CD4-positive, alpha-beta memory T cell (primary cell): ENCODE data around the gene SLC9C2. TPM values are rescaled to one million over a fixed set of nuclear protein-coding genes. Genes with fewer than 3 reads are reported as not detected.

Source experiments
- CTCF ChIA-PET: fragments of 350-600 bp; sonication (Branson Sonifier 250); formaldehyde crosslinking; loops from one replicate; lab custom pipeline; 2021; ENCODE audit warnings: inconsistent platforms; ENCODE audit not compliant: partially characterized antibody; lab: Charles Lee
- POLR2A ChIA-PET: fragments of 350-600 bp; sonication (Branson Sonifier 250); formaldehyde crosslinking; loops from one replicate; lab custom pipeline; 2021; ENCODE audit not compliant: partially characterized antibody; lab: Charles Lee
- DNase-seq, 5 donors: peaks; one replicate each; pipeline versions ENCODE4 v3.0.0 to v3.0.0-alpha.2; 2020 to 2022; ENCODE audit warnings: mixed read lengths in 1 of 5
- H3K27ac ChIP-seq: one replicate; pipeline ENCODE4 v1.7.0; 2013; ENCODE audit warnings: low read depth, low read length
- H3K27me3 ChIP-seq: 2 replicates; pipeline ENCODE4 v1.7.0; 2013; ENCODE audit warnings: mild to moderate bottlenecking, low read length, moderate library complexity; ENCODE audit not compliant: insufficient read depth
- H3K36me3 ChIP-seq: 2 replicates; pipeline ENCODE4 v1.7.0; 2013; ENCODE audit warnings: mild to moderate bottlenecking, low read length, moderate library complexity; ENCODE audit not compliant: insufficient read depth
- H3K4me1 ChIP-seq: 2 replicates; pipeline ENCODE4 v1.7.0; 2013; ENCODE audit warnings: mild to moderate bottlenecking, low read length, moderate library complexity; ENCODE audit not compliant: insufficient read depth
- H3K4me3 ChIP-seq, 2 donors: one replicate each; pipeline ENCODE4 v1.7.0; 2013; ENCODE audit warnings: low read length in 2 of 2, mild to moderate bottlenecking in 1 of 2
- H3K9me3 ChIP-seq, 2 donors: one replicate each; pipeline ENCODE4 v1.7.0; 2013; ENCODE audit warnings: low read length in 2 of 2, control low read depth in 1 of 2; ENCODE audit not compliant: control insufficient read depth in 1 of 2
- H3K27ac Mint-ChIP-seq, 7 donors: one replicate each; pipeline ENCODE4 v1.8.0; 2020 to 2021; ENCODE audit warnings: mixed read lengths in 7 of 7, mild to moderate bottlenecking in 6 of 7, inconsistent platforms in 3 of 7, moderate library complexity in 3 of 7
- H3K27me3 Mint-ChIP-seq, 2 donors: one replicate each; pipeline ENCODE4 v1.8.0; 2020 to 2021; ENCODE audit warnings: mixed read lengths in 2 of 2
- H3K36me3 Mint-ChIP-seq, 2 donors: one replicate each; pipeline ENCODE4 v1.8.0; 2020 to 2021; ENCODE audit warnings: mixed read lengths in 2 of 2, inconsistent platforms in 1 of 2, mild to moderate bottlenecking in 1 of 2
- H3K4me1 Mint-ChIP-seq, 4 donors: one replicate each; pipeline ENCODE4 v1.8.0; 2020 to 2021; ENCODE audit warnings: mixed read lengths in 4 of 4, mild to moderate bottlenecking in 1 of 4
- H3K4me3 Mint-ChIP-seq, 8 donors: one replicate each; pipeline ENCODE4 v1.8.0; 2020 to 2021; ENCODE audit warnings: mixed read lengths in 8 of 8, mild to moderate bottlenecking in 7 of 8, moderate library complexity in 6 of 8, inconsistent platforms in 3 of 8
- H3K9me3 Mint-ChIP-seq, 8 donors: one replicate each; pipeline ENCODE4 v1.8.0; 2020 to 2021; ENCODE audit warnings: mixed read lengths in 8 of 8, mild to moderate bottlenecking in 5 of 8, inconsistent platforms in 3 of 8, moderate library complexity in 1 of 8
- intact Hi-C: fragments of 100-400 bp; cut with micrococcal nuclease; formaldehyde crosslinking; loops from one replicate; pipeline ENCODE4 v1.15.1; 2023
- polyA plus RNA-seq, 2 donors: library from polyadenylated mRNA; unstranded; fragments of 300-500 nt; fragmentation: Illumina TruSeq; gene quantifications; one replicate each; pipeline ENCODE4 v1.2.3, GENCODE V29; 2021
- total RNA-seq, 2 experiments: library from RNA; stranded (reverse); gene quantifications; one replicate each; pipeline ENCODE4 v1.2.3, GENCODE V29; 2021

SLC9C2 gene
- total and polyA plus RNA-seq, 4 experiments from 2014 or later = not detected

DNA sequence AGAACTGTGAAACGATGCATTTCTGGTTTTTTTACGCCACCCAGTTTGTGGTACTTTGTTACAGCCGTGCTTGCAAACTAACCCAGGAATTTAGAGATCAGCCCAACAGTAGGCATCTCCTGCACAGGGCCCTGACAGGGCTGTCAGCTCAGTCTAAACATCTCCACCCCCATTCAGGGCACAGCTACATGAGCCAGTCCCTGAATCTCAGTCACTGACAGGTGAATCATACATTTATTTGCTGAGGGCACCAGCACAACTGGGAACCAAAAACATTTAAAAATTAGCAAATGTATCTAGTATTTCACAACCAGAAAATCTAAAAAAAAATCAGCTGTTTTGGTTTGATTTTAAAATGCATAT is 95.0 kb downstream of the SLC9C2 start:
- no peaks in the 10 kb centered on the region for H3K4me1 Mint-ChIP-seq
- Histone ChIP-seq H3K4me1 (no peaks in the 10 kb centered on the region), H3K4me3 (no peak overlapping the region), H3K9me3 (no peaks in the 10 kb centered on the region), H3K27ac (no peak overlapping the region), H3K27me3 (no peaks in the 10 kb centered on the region), H3K36me3 (no peaks in the 10 kb centered on the region)
- DNase-seq = no peak
- peaks cover 0 to 4% (median 0%) of the 10 kb centered on the region in 8 donors for H3K9me3 Mint-ChIP-seq
- CTCF ChIA-PET = interaction anchor here (3.7 kb wide), 1 partner anchor 78 kb away, joined by 13 read pairs; no protein-coding TSS in a partner anchor
- H3K36me3 Mint-ChIP-seq = no peaks in the 10 kb centered on the region
- H3K27me3 Mint-ChIP-seq = no peaks in the 10 kb centered on the region
- intact Hi-C loops = no loop called here
- no peak overlapping the region for H3K27ac Mint-ChIP-seq
- POLR2A ChIA-PET = no interaction called here
- no peak overlapping the region for H3K4me3 Mint-ChIP-seq

DNA sequence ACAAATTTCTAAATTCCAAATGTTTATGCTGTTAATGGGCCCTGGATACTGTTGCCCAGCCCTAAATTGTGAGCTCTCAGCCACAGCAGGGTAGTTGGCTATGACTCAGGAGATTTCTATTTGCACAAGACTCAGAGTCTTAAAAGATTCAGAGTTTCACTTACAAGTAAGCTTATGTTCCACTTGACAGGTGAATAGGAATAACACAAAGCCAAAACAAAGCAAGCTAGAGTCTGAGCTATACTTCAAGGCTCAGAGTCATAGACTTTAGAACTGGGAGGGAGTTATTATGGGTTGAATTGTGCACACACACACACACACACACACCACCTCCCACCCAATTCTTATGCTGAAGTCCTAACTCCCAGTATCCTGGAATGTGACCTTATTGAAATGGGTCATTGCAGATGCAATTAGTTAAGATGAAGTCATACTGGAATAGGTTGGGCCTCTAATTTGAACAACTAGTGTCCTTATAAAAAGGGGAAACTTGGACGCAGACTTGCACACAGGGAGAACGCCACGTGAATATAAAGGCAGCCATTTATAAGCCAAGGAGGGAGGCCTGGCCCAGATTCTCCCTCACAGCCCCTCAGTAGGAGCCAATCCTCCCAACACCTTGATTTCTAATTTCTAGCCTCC is 95.5 kb downstream of the SLC9C2 start:
- ChIA-PET POLR2A (no interaction called here), CTCF (interaction anchor here (3.7 kb wide), 1 partner anchor 78 kb away, joined by 13 read pairs; no protein-coding TSS in a partner anchor)
- no peak overlapping the region for H3K4me3 Mint-ChIP-seq
- H3K27me3 Mint-ChIP-seq = no peaks in the 10 kb centered on the region
- no peak overlapping the region for H3K27ac Mint-ChIP-seq
- H3K36me3 Mint-ChIP-seq = no peaks in the 10 kb centered on the region
- no peaks in the 10 kb centered on the region for H3K4me1 Mint-ChIP-seq
- Histone ChIP-seq H3K36me3 (no peaks in the 10 kb centered on the region), H3K9me3 (no peaks in the 10 kb centered on the region), H3K4me1 (no peaks in the 10 kb centered on the region), H3K27me3 (no peaks in the 10 kb centered on the region), H3K4me3 (no peak overlapping the region), H3K27ac (no peak overlapping the region)
- H3K9me3 Mint-ChIP-seq = peaks cover 0 to 4% (median 0%) of the 10 kb centered on the region in 8 donors
- no peak for DNase-seq
- intact Hi-C loops = no loop called here

DNA sequence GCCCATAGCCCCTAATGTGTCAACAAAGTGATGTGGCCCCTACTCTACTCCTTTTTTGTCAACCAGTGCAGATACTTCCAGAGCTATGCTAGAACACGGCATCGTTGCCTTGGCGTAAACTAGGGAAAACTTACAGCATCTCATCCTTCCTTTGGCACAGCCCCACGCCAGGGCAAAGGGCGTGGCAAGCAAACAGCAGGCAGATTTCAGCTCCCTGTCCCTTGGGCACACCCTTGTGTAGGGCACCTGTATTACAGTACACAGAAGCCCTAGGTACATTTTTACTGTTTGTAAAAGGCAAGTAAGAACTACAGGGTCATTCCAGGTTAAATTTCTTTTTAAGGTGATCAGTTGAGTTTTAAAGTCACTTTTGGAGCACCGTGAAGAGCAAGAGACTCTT is 96.4 kb downstream of the SLC9C2 start:
- Mint-ChIP-seq H3K27ac (no peak overlapping the region), H3K4me1 (no peaks in the 10 kb centered on the region), H3K4me3 (no peak overlapping the region), H3K36me3 (no peaks in the 10 kb centered on the region), H3K9me3 (peaks cover 0 to 4% (median 0%) of the 10 kb centered on the region in 8 donors), H3K27me3 (no peaks in the 10 kb centered on the region)
- POLR2A ChIA-PET = no interaction called here
- Histone ChIP-seq H3K27me3 (no peaks in the 10 kb centered on the region), H3K27ac (no peak overlapping the region), H3K4me3 (no peak overlapping the region), H3K36me3 (no peaks in the 10 kb centered on the region), H3K4me1 (no peaks in the 10 kb centered on the region), H3K9me3 (no peaks in the 10 kb centered on the region)
- intact Hi-C loops = no loop called here
- DNase-seq = no peak
- CTCF ChIA-PET = interaction anchor here (3.7 kb wide), 1 partner anchor 77 kb away, joined by 13 read pairs; no protein-coding TSS in a partner anchor

DNA sequence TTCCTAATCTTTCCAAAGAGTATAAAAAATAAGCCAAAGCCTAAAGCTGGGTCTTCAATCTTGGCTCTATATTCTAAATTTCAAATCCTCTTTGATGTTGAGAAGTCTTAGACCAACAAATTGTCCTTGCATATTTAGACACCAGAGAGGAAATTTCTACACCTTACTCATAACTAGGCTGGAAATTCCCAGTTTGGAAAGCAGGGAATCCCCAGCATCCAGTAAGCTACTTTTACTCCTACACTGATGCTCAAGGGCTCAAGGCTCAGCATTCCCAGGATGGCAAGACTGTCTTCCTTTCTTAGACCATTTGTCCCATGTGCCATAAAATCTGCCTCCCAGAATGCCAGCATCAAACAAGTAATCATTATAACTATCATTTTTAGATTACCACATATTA is 97.5 kb downstream of the SLC9C2 start:
- intact Hi-C loops = no loop called here
- Histone ChIP-seq H3K4me3 (no peak overlapping the region), H3K27ac (no peak overlapping the region), H3K4me1 (no peaks in the 10 kb centered on the region), H3K36me3 (no peaks in the 10 kb centered on the region), H3K27me3 (no peaks in the 10 kb centered on the region), H3K9me3 (no peaks in the 10 kb centered on the region)
- Mint-ChIP-seq H3K27me3 (no peaks in the 10 kb centered on the region), H3K27ac (no peak overlapping the region), H3K36me3 (no peaks in the 10 kb centered on the region), H3K9me3 (peaks cover 0 to 4% (median 0%) of the 10 kb centered on the region in 8 donors), H3K4me1 (no peaks in the 10 kb centered on the region), H3K4me3 (no peak overlapping the region)
- ChIA-PET CTCF (interaction anchor here (3.7 kb wide), 1 partner anchor 76 kb away, joined by 13 read pairs; no protein-coding TSS in a partner anchor), POLR2A (no interaction called here)
- no peak for DNase-seq

DNA sequence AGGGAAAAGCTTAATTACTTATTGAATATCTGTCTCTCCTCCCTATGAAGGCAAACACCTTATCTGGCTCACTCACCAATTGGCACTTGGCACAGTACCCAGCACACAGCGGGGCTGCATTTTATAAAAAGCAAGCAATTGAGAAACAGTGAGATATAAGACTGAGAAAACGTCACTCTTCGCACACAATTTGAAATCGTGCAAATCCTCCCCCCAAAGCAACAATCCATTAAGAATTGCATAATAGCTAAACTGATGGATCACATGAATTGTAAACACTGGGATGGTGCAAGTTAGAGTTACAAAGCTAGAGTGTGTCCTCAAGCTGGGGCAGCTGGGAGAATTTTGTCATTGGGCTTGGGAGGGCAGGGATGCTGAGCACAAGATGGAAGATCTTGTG is 98.6 kb downstream of the SLC9C2 start:
- POLR2A ChIA-PET = no interaction called here
- CTCF ChIA-PET = interaction anchor here (3.7 kb wide), 1 partner anchor 75 kb away, joined by 13 read pairs; no protein-coding TSS in a partner anchor
- no peak overlapping the region for H3K4me3 Mint-ChIP-seq
- no peaks in the 10 kb centered on the region for H3K36me3 ChIP-seq
- H3K9me3 Mint-ChIP-seq = peaks cover 0 to 4% (median 0%) of the 10 kb centered on the region in 8 donors
- no peaks in the 10 kb centered on the region for H3K27me3 Mint-ChIP-seq
- H3K27ac Mint-ChIP-seq = no peak overlapping the region
- no peak for DNase-seq
- no peaks in the 10 kb centered on the region for H3K4me1 ChIP-seq
- H3K36me3 Mint-ChIP-seq = peaks cover 0 to 2% of the 10 kb centered on the region in 2 donors
- no peak overlapping the region for H3K4me3 ChIP-seq
- H3K27me3 ChIP-seq = no peaks in the 10 kb centered on the region
- no peak overlapping the region for H3K27ac ChIP-seq
- no peaks in the 10 kb centered on the region for H3K9me3 ChIP-seq
- no peaks in the 10 kb centered on the region for H3K4me1 Mint-ChIP-seq
- intact Hi-C loops = no loop called here

DNA sequence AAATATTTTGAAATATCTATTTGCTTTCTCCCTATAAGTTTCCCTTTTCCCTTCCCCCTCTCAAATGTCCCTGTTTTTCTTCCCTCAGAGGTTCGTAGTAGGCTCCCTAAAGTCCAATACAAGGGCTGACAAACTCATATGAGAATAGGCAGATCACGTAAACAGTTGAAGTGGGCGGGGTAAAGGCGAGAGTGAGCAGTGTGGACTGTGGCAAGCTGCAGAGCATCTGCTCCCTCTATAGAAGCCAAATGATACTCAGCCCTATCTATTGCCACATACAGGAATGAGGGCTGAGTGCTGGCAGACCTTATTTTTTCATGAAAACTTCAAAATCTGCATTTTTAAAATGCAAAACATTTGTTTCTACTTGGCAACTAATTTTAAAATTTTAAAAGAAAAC is 99.5 kb downstream of the SLC9C2 start:
- Mint-ChIP-seq H3K36me3 (peaks cover 0 to 2% of the 10 kb centered on the region in 2 donors), H3K27me3 (no peaks in the 10 kb centered on the region)

DNA sequence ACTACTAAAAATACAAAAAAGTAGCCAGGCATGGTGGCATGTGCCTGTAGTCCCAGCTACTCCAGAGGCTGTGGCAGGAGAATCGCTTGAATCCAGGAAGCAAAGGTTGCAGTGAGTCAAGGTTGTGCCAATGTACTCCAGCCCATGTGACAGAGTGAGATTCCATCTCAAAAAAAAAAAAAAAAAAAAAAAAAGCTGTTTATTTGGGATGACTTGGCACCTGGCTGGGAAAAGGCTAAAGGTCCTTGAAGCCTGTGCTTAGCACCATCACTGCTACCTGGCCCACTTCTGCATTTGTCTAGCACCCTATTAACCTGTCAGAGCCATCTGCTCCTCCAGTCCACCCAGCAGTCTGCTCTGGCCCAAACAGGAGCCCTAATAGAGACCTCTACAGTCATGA is 100.8 kb downstream of the SLC9C2 start:
- intact Hi-C loops = no loop called here
- H3K4me1 ChIP-seq = no peaks in the 10 kb centered on the region
- no peak for DNase-seq
- H3K27ac ChIP-seq = no peak overlapping the region
- Mint-ChIP-seq H3K4me1 (no peaks in the 10 kb centered on the region), H3K36me3 (peaks cover 0 to 2% of the 10 kb centered on the region in 2 donors), H3K27ac (no peak overlapping the region), H3K27me3 (no peaks in the 10 kb centered on the region), H3K4me3 (no peak overlapping the region), H3K9me3 (peaks cover 0 to 4% (median 0%) of the 10 kb centered on the region in 8 donors)
- no peaks in the 10 kb centered on the region for H3K36me3 ChIP-seq
- no peaks in the 10 kb centered on the region for H3K9me3 ChIP-seq
- ChIA-PET POLR2A (no interaction called here), CTCF (no interaction called here)
- H3K27me3 ChIP-seq = no peaks in the 10 kb centered on the region
- H3K4me3 ChIP-seq = no peak overlapping the region

More for the DNA sequence above, 99.5 kb downstream of the SLC9C2 start:
- peaks cover 0 to 4% (median 0%) of the 10 kb centered on the region in 8 donors for H3K9me3 Mint-ChIP-seq
- CTCF ChIA-PET = no interaction called here
- H3K4me1 ChIP-seq = no peaks in the 10 kb centered on the region
- no peaks in the 10 kb centered on the region for H3K9me3 ChIP-seq
- no peak overlapping the region for H3K4me3 ChIP-seq
- H3K36me3 ChIP-seq = no peaks in the 10 kb centered on the region
- H3K4me1 Mint-ChIP-seq = no peaks in the 10 kb centered on the region
- H3K4me3 Mint-ChIP-seq = no peak overlapping the region
- no peak overlapping the region for H3K27ac Mint-ChIP-seq
- POLR2A ChIA-PET = no interaction called here
- intact Hi-C loops = no loop called here
- no peak for DNase-seq
- no peaks in the 10 kb centered on the region for H3K27me3 ChIP-seq
- no peak overlapping the region for H3K27ac ChIP-seq
